Thoracic aorta (tissue), 2 donors: Measurements from ENCODE around the gene ASMT. TPM values are rescaled to one million over a fixed set of nuclear protein-coding genes. Genes with fewer than 3 reads are reported as not detected.
"Not testable (repeated sequence)": the region's sequence is repeated elsewhere in the genome, so short reads cannot be mapped to it uniquely, and the experiment has no call there.

ENCODE experiments used
- ATAC-seq: fragments of 150-250 bp; one replicate; pipeline ENCODE4 v1.8.0; 2017; ENCODE audit warnings: low read depth; ENCODE audit not compliant: insufficient number of reproducible peaks, low FRiP score
- DNase-seq: peaks from one replicate; pipeline ENCODE4 v3.0.0-alpha.2; 2020; ENCODE audit warnings: low spot score
- H3K27ac ChIP-seq, 2 donors: fragments of 200-600 bp; sonication (generic); 1 replicate in 1 of 2; 2 replicates in 1 of 2; pipeline ENCODE4 v1.5.1; 2016; ENCODE audit warnings: mild to moderate bottlenecking in 2 of 2, moderate library complexity in 2 of 2
- H3K27me3 ChIP-seq: fragments of 200-600 bp; sonication (generic); replicated peaks from 2 replicates; pipeline ENCODE4 v1.6.0; 2016; ENCODE audit warnings: mild to moderate bottlenecking; ENCODE audit not compliant: insufficient read depth
- H3K36me3 ChIP-seq: fragments of 200-600 bp; sonication (generic); one replicate; pipeline ENCODE4 v1.5.1; 2016
- H3K4me1 ChIP-seq, 2 donors: fragments of 200-600 bp; sonication (generic); 1 replicate in 1 of 2; 2 replicates in 1 of 2; pipeline versions ENCODE4 v1.5.1 to v1.6.0; 2016; ENCODE audit warnings: low read depth in 2 of 2, mild to moderate bottlenecking in 1 of 2; ENCODE audit not compliant: control insufficient read depth in 1 of 2
- H3K4me3 ChIP-seq: fragments of 200-600 bp; sonication (generic); 2 replicates; pipeline ENCODE4 v1.5.1; 2016; ENCODE audit warnings: mild to moderate bottlenecking
- H3K9me3 ChIP-seq: fragments of 200-600 bp; sonication (generic); 2 replicates; pipeline ENCODE4 v1.5.1; 2016
- CTCF ChIP-seq: fragments of 200-600 bp; sonication (generic); IDR thresholded peaks from one replicate; pipeline ENCODE4 v1.5.1; 2019; ENCODE audit warnings: antibody characterized with exemption
- total RNA-seq, 2 donors: library from RNA; depleted of rRNA; stranded (reverse); fragments of >200 nt; gene quantifications; one replicate each; pipeline versions ENCODE4 v1.1.0 to v1.2.3, GENCODE V29; 2016

Gene ASMT
- total RNA-seq, 2 donors from 2014 or later, result not detected

GRCh38 chrX:1652011-1652811 is 37.4 kb downstream of the ASMT start:
- H3K4me1 ChIP-seq, H3K27me3 ChIP-seq, H3K36me3 ChIP-seq, H3K27ac ChIP-seq, DNase-seq, H3K9me3 ChIP-seq, ATAC-seq, H3K4me3 ChIP-seq: not testable (repeated sequence)
- TF ChIP-seq CTCF, result peak; percentile 66

GRCh38 chrX:1656379-1656778 is 41.5 kb downstream of the ASMT start:
- H3K36me3 ChIP-seq, result no peaks in the 10 kb centered on the region
- peaks cover 0 to 8% of the 10 kb centered on the region in 2 donors for H3K4me1 ChIP-seq
- H3K9me3 ChIP-seq, result no peaks in the 10 kb centered on the region
- no peaks in the 10 kb centered on the region for H3K27me3 ChIP-seq
- H3K27ac ChIP-seq, result no peak overlapping the region
- TF ChIP-seq CTCF, result no peak
- ATAC-seq (no peak), DNase-seq (no peak)
- no peak overlapping the region for H3K4me3 ChIP-seq

GRCh38 chrX:1657367-1658070 is 42.7 kb downstream of the ASMT start:
- no peak overlapping the region for H3K27ac ChIP-seq
- TF ChIP-seq CTCF, result no peak
- no peaks in the 10 kb centered on the region for H3K9me3 ChIP-seq
- H3K27me3 ChIP-seq, result no peaks in the 10 kb centered on the region
- no peak for ATAC-seq
- peak overlapping the region; percentile 28 for H3K4me3 ChIP-seq
- H3K4me1 ChIP-seq, result peaks cover 0 to 8% of the 10 kb centered on the region in 2 donors
- DNase-seq, result no peak
- no peaks in the 10 kb centered on the region for H3K36me3 ChIP-seq

- no peak for TF ChIP-seq CTCF
- no peak overlapping the region for H3K4me3 ChIP-seq
- no peak for DNase-seq
- ATAC-seq, result no peak
- H3K9me3 ChIP-seq, result no peaks in the 10 kb centered on the region
- no peaks in the 10 kb centered on the region for H3K27me3 ChIP-seq
- no peaks in the 10 kb centered on the region for H3K36me3 ChIP-seq
- peaks cover 0 to 8% of the 10 kb centered on the region in 2 donors for H3K4me1 ChIP-seq
- H3K27ac ChIP-seq, result no peak overlapping the region
Measured at GRCh38 chrX:1658071-1658491, 43.2 kb downstream of the ASMT start.

GRCh38 chrX:1659664-1660461 is 45.0 kb downstream of the ASMT start:
- H3K4me3 ChIP-seq, result no peak overlapping the region
- no peaks in the 10 kb centered on the region for H3K27me3 ChIP-seq
- no peaks in the 10 kb centered on the region for H3K36me3 ChIP-seq
- no peak for TF ChIP-seq CTCF
- no peak overlapping the region for H3K27ac ChIP-seq
- no peak for DNase-seq
- no peak for ATAC-seq
- H3K4me1 ChIP-seq, result peaks cover 0 to 8% of the 10 kb centered on the region in 2 donors
- H3K9me3 ChIP-seq, result no peaks in the 10 kb centered on the region
